HG02571 (cell line): Measurements from ENCODE around the gene PACRG.

Experiments used
- ATAC-seq: cut with Tn5 transposase; IDR thresholded peaks from one replicate; pipeline ENCODE4 v1.9.1; 2021; ENCODE audit warnings: mild to moderate bottlenecking, moderate library complexity; ENCODE audit not compliant: unreplicated experiment

The PACRG gene

GRCh38 chr6:163190786-163191185 is 463.0 kb downstream of the PACRG start:
- no peak for ATAC-seq

- no peak for ATAC-seq
Observed at GRCh38 chr6:163191704-163192537, 464.1 kb downstream of the PACRG start.

- ATAC-seq = no peak
Observed at GRCh38 chr6:163192591-163192990, 464.8 kb downstream of the PACRG start.

GRCh38 chr6:163193326-163193725 is 465.6 kb downstream of the PACRG start:
- no peak for ATAC-seq

- no peak for ATAC-seq
Observed at GRCh38 chr6:163195721-163196691, 468.2 kb downstream of the PACRG start.

GRCh38 chr6:163197839-163198238 is 470.1 kb downstream of the PACRG start:
- no peak for ATAC-seq

GRCh38 chr6:163198396-163198795 is 470.6 kb downstream of the PACRG start:
- ATAC-seq = no peak

- no peak for ATAC-seq
Observed at GRCh38 chr6:163199371-163199770, 471.6 kb downstream of the PACRG start.

- ATAC-seq = no peak
Observed at GRCh38 chr6:163200289-163200688, 472.5 kb downstream of the PACRG start.

- no peak for ATAC-seq
Observed at GRCh38 chr6:163200694-163201093, 472.9 kb downstream of the PACRG start.

GRCh38 chr6:163201855-163202254 is 474.1 kb downstream of the PACRG start:
- ATAC-seq = no peak

- no peak for ATAC-seq
Observed at GRCh38 chr6:163206196-163206595, 478.4 kb downstream of the PACRG start.

- no peak for ATAC-seq
Observed at GRCh38 chr6:163207431-163208383, 479.9 kb downstream of the PACRG start.

GRCh38 chr6:163209005-163209404 is 481.2 kb downstream of the PACRG start:
- ATAC-seq = no peak

GRCh38 chr6:163212123-163212522 is 484.3 kb downstream of the PACRG start:
- ATAC-seq = no peak

- ATAC-seq = no peak
Observed at GRCh38 chr6:163214259-163214658, 486.5 kb downstream of the PACRG start.

- no peak for ATAC-seq
Observed at GRCh38 chr6:163218361-163218894, 490.7 kb downstream of the PACRG start.

- ATAC-seq = no peak
Observed at GRCh38 chr6:163226181-163226835, 498.5 kb downstream of the PACRG start.

GRCh38 chr6:163226836-163227485 is 499.2 kb downstream of the PACRG start:
- no peak for ATAC-seq
